LNCaP clone FGC (cell line): Measurements from ENCODE around the gene CDH12.
A peak's percentile ranks its signal among the peaks of the same experiment; 100 is the strongest.

Source experiments
- DNase-seq: peaks from one replicate; pipeline ENCODE4 v3.0.0-alpha.2; 2011; ENCODE audit warnings: low read depth
- H3K4me3 ChIP-seq: 2 replicates; pipeline ENCODE4 v1.5.1; 2011; ENCODE audit warnings: mild to moderate bottlenecking, low read depth, low read length, control low read depth
- TF ChIP-seq, protein P1 (sequence below): IDR thresholded peaks from 2 replicates; pipeline ENCODE4 v1.5.1; 2012; ENCODE audit warnings: mild to moderate bottlenecking; ENCODE audit not compliant: control insufficient read depth, insufficient read depth; ENCODE audit errors: extremely low read depth

The CDH12 gene

DNA sequence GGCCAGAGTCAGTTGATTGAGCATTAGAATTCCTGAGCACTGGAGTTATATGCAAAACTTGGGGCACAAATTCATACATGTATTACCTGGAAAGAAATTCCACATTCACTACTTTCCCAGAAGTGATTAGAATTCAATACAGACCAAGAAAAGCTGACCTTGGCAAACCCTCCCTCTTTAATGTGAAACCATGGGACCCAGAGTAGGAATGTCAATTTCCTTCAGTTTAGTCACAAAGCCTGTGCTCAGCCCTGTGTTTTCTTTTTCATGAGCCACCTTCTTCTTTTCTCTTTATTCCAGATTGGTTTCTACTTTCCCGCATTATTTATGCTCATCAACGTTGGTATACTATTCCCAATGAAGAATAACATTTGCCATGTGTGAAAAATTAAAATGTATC, 420.2 kb downstream of the CDH12 start:
- no peak overlapping the region for H3K4me3 ChIP-seq
- TF ChIP-seq, protein P1, sequence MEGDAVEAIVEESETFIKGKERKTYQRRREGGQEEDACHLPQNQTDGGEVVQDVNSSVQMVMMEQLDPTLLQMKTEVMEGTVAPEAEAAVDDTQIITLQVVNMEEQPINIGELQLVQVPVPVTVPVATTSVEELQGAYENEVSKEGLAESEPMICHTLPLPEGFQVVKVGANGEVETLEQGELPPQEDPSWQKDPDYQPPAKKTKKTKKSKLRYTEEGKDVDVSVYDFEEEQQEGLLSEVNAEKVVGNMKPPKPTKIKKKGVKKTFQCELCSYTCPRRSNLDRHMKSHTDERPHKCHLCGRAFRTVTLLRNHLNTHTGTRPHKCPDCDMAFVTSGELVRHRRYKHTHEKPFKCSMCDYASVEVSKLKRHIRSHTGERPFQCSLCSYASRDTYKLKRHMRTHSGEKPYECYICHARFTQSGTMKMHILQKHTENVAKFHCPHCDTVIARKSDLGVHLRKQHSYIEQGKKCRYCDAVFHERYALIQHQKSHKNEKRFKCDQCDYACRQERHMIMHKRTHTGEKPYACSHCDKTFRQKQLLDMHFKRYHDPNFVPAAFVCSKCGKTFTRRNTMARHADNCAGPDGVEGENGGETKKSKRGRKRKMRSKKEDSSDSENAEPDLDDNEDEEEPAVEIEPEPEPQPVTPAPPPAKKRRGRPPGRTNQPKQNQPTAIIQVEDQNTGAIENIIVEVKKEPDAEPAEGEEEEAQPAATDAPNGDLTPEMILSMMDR = no peak
- no peak for DNase-seq

DNA sequence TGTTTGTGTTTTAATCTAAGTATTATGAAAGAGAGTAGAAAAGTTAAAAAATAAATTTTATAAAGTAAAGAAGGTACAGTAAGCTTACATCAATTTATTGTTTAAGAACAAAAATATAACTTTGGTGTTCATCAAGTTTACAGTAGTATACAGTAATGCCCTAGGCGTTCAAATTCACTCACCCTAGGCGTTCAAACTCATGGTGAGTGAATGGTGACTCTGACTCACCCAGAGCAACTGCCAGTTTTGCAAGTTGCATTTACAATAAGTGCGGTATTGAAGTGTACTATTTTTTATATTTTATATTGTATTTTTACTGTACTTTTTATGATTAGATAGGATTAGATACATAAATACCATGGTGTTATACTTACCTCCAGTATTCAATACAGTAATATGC, 421.3 kb downstream of the CDH12 start:
- H3K4me3 ChIP-seq = no peak overlapping the region
- TF ChIP-seq, protein P1 = no peak
- no peak for DNase-seq

DNA sequence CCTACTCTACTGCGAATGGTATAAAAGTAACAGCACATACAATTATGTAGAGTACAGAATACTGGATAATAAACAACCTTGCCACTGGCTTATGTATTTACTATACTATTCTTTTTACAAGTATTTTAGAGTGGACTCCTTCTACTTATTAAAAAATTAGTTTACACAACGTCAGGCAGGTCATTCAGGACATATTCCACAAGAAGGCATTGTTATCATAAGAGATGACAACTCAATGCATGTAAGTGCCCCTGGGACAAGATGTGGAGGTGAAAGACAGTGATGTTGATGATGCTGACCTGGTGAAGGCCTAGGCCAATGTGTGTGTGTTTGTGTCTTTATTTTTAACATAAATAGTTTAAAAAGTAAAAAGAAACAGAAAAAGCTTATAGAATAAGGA, 421.7 kb downstream of the CDH12 start:
- TF ChIP-seq, protein P1 = peak; percentile 57
- no peak overlapping the region for H3K4me3 ChIP-seq
- DNase-seq = peak; percentile 1

DNA sequence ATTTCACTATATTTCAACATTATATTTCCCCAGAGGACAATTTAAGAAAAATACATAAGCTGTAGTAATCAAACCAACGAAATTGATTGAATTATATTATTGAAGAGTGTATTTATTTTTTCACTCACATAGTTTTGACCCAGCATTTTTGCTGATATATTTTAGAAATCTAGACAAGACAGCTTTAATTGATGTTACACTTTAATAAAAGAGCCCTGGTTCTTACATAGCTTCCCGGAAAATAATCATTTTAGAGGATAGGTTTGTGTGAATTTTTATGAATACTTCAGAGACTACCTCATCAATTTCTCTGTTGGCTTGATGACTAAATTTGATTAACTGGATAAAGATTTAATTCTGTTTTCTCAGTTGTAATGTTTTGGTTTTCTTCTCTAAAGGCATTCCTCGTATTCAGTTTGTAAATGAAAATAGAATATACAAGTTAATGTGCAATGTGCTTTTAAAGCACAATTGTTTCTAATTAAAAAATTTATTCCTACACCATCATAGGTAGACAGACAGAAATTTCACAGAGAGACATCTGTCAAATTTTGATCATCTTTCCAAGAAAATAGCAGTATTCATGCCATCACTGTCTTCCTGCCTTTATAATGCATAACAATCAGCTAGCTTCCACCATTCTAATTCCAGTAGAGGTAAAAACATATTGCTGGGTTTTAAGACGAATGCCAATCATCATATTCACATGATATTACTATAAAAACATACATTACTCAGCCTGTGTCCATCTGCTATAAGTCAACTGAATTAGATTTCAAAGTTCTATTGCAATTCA, 441.4 kb downstream of the CDH12 start:
- TF ChIP-seq, protein P1 = no peak
- DNase-seq = no peak

DNA sequence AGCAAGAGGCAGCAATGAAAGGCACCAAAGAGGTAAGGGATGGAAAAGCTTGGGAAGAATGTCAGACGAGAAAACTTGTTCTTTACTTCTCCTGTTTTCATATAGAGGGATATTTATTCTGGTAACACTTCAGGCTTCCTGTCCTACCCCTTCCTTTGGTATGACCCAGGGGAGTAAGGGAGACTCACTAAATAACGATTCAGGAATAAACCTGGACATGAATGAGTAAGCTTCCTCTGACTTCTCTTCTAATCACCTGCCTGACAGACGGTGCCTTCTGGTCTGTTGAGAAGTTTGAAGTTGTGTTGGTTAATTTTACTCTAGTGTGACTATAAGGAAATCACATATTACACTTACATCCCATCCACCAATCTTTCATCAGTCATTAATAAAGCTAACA, 461.2 kb downstream of the CDH12 start:
- DNase-seq = no peak
- TF ChIP-seq, protein P1 = no peak
- no peak overlapping the region for H3K4me3 ChIP-seq

More for the DNA sequence above, 441.4 kb downstream of the CDH12 start:
- no peak overlapping the region for H3K4me3 ChIP-seq

DNA sequence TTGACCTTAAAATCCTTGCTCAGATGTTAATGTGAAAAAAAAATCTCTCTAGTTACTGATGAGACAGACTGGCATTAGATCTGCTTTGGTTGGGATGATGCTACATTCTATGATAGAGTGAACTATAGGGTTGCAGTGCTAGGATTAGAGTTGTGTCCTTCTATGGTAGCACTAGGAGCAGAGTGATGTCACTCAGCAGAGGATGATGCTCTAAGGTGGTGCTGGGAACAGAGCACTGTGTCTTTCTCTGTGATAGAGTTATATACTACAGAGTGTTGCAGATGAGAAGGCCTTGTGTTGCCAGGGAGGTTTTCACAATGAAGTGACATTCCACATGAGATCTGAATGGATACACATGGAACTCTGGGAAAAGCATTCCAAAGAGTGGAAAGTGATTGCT, 462.3 kb downstream of the CDH12 start:
- DNase-seq = no peak
- TF ChIP-seq, protein P1 = no peak
- no peak overlapping the region for H3K4me3 ChIP-seq
